22Rv1 (cell line): ENCODE data around the gene DENND1A.
"Not testable (repeated sequence)": the region's sequence is repeated elsewhere in the genome, so short reads cannot be mapped to it uniquely, and the experiment has no call there.

ENCODE experiments used
- H3K27ac ChIP-seq: fragments of 450-650 bp; 2 replicates; pipeline ENCODE4 v1.5.1; 2017
- CTCF ChIP-seq: fragments of 450-650 bp; IDR thresholded peaks from 2 replicates; pipeline ENCODE4 v1.5.1; 2017; ENCODE audit warnings: mild to moderate bottlenecking
- ZFX ChIP-seq: fragments of 450-650 bp; IDR thresholded peaks from 2 replicates; pipeline ENCODE4 v1.6.1; 2017; ENCODE audit warnings: antibody characterized with exemption, borderline replicate concordance

The DENND1A gene

GRCh38 chr9:123828449-123828848 is 101.5 kb downstream of the DENND1A start:
- H3K27ac ChIP-seq = no peak overlapping the region
- TF ChIP-seq ZFX (no peak), CTCF (no peak)

- no peak overlapping the region for H3K27ac ChIP-seq
- TF ChIP-seq CTCF = no peak
- TF ChIP-seq ZFX = no peak
Measured at GRCh38 chr9:123825342-123826060, 104.4 kb downstream of the DENND1A start.

- no peak overlapping the region for H3K27ac ChIP-seq
- no peak for TF ChIP-seq CTCF
- no peak for TF ChIP-seq ZFX
Measured at GRCh38 chr9:123823194-123823947, 106.6 kb downstream of the DENND1A start.

GRCh38 chr9:123821619-123822018 is 108.3 kb downstream of the DENND1A start:
- H3K27ac ChIP-seq = no peak overlapping the region

GRCh38 chr9:123820139-123820538 is 109.8 kb downstream of the DENND1A start:
- no peak for TF ChIP-seq ZFX
- TF ChIP-seq CTCF = no peak

More at GRCh38 chr9:123821619-123822018, 108.3 kb downstream of the DENND1A start:
- TF ChIP-seq ZFX = no peak
- no peak for TF ChIP-seq CTCF

GRCh38 chr9:123816817-123817472 is 113.0 kb downstream of the DENND1A start:
- no peak for TF ChIP-seq ZFX
- TF ChIP-seq CTCF = no peak

More at GRCh38 chr9:123820139-123820538, 109.8 kb downstream of the DENND1A start:
- no peak overlapping the region for H3K27ac ChIP-seq

GRCh38 chr9:123815856-123816255 is 114.1 kb downstream of the DENND1A start:
- not testable (repeated sequence) for H3K27ac ChIP-seq

More at GRCh38 chr9:123816817-123817472, 113.0 kb downstream of the DENND1A start:
- no peak overlapping the region for H3K27ac ChIP-seq
